Measurements from ENCODE around the gene BNC2. TPM values are rescaled to one million over a fixed set of nuclear protein-coding genes. Genes with fewer than 3 reads are reported as not detected.

The BNC2 gene
- total RNA-seq, 2 donors from 2014 or later: 16.1 to 16.9 TPM

GRCh38 chr9:16516891-16517290, 353.6 kb downstream of the BNC2 start:
- no peaks in the 10 kb centered on the region for H3K9me3 ChIP-seq
- DNase-seq (ENCODE audit: low spot score) (no peak), ATAC-seq (ENCODE audit: insufficient number of reproducible peaks, low FRiP score, low read depth) (no peak)
- H3K4me3 ChIP-seq: no peak overlapping the region
- no peak overlapping the region for H3K27ac ChIP-seq
- H3K36me3 ChIP-seq: no peaks in the 10 kb centered on the region
- peaks cover 23 to 54% of the 10 kb centered on the region in 2 donors for H3K4me1 ChIP-seq (ENCODE audit: control insufficient read depth in 1 of 2, low read depth in 2 of 2)
- no peak for TF ChIP-seq CTCF (IDR thresholded peaks at IDR 0.05)
- H3K27me3 ChIP-seq (replicated peaks; ENCODE audit: insufficient read depth): no peaks in the 10 kb centered on the region

- Histone ChIP-seq H3K27me3 (replicated peaks; ENCODE audit: insufficient read depth) (no peaks in the 10 kb centered on the region), H3K9me3 (no peaks in the 10 kb centered on the region), H3K4me3 (peak overlapping the region; percentile 58), H3K4me1 (ENCODE audit: control insufficient read depth in 1 of 2, low read depth in 2 of 2) (peaks cover 13 to 44% of the 10 kb centered on the region in 2 donors), H3K27ac (peak overlapping the region; percentile 67), H3K36me3 (no peaks in the 10 kb centered on the region)
- TF ChIP-seq CTCF (IDR thresholded peaks at IDR 0.05): no peak
- ATAC-seq (ENCODE audit: insufficient number of reproducible peaks, low FRiP score, low read depth) (peak; percentile 82), DNase-seq (ENCODE audit: low spot score) (no peak)
These were observed 354.6 kb downstream of the BNC2 start for GRCh38 chr9:16515879-16516301.

GRCh38 chr9:16515207-16515606, 355.3 kb downstream of the BNC2 start:
- no peak for TF ChIP-seq CTCF (IDR thresholded peaks at IDR 0.05)
- H3K9me3 ChIP-seq: no peaks in the 10 kb centered on the region
- H3K4me3 ChIP-seq: peak overlapping the region; percentile 58
- H3K27me3 ChIP-seq (replicated peaks; ENCODE audit: insufficient read depth): no peaks in the 10 kb centered on the region
- H3K36me3 ChIP-seq: no peaks in the 10 kb centered on the region
- DNase-seq (ENCODE audit: low spot score) (no peak), ATAC-seq (ENCODE audit: insufficient number of reproducible peaks, low FRiP score, low read depth) (no peak)
- H3K4me1 ChIP-seq (ENCODE audit: control insufficient read depth in 1 of 2, low read depth in 2 of 2): peaks cover 13 to 41% of the 10 kb centered on the region in 2 donors
- H3K27ac ChIP-seq: peak overlapping the region; percentile 29 to 61

- H3K4me3 ChIP-seq: no peak overlapping the region
- no peak for TF ChIP-seq CTCF (IDR thresholded peaks at IDR 0.05)
- H3K36me3 ChIP-seq: no peaks in the 10 kb centered on the region
- no peaks in the 10 kb centered on the region for H3K9me3 ChIP-seq
- H3K4me1 ChIP-seq (ENCODE audit: control insufficient read depth in 1 of 2, low read depth in 2 of 2): peaks cover 18 to 41% of the 10 kb centered on the region in 2 donors
- ATAC-seq (ENCODE audit: insufficient number of reproducible peaks, low FRiP score, low read depth) (no peak), DNase-seq (ENCODE audit: low spot score) (no peak)
- H3K27ac ChIP-seq: no peak overlapping the region
- no peaks in the 10 kb centered on the region for H3K27me3 ChIP-seq (replicated peaks; ENCODE audit: insufficient read depth)
These were observed 356.3 kb downstream of the BNC2 start for GRCh38 chr9:16514131-16514530.

- no peaks in the 10 kb centered on the region for H3K27me3 ChIP-seq (replicated peaks; ENCODE audit: insufficient read depth)
- peaks cover 18 to 42% of the 10 kb centered on the region in 2 donors for H3K4me1 ChIP-seq (ENCODE audit: control insufficient read depth in 1 of 2, low read depth in 2 of 2)
- no peaks in the 10 kb centered on the region for H3K9me3 ChIP-seq
- no peaks in the 10 kb centered on the region for H3K36me3 ChIP-seq
- no peak for ATAC-seq (ENCODE audit: insufficient number of reproducible peaks, low FRiP score, low read depth)
- no peak overlapping the region for H3K4me3 ChIP-seq
- no peak for TF ChIP-seq CTCF (IDR thresholded peaks at IDR 0.05)
- no peak for DNase-seq (ENCODE audit: low spot score)
- no peak overlapping the region for H3K27ac ChIP-seq
These were observed 358.2 kb downstream of the BNC2 start for GRCh38 chr9:16512281-16512680.
